NCI-H1417 (cell line): Measurements from ENCODE around the gene FNIP2.

Experiments used
- DNase-seq, 3 experiments: peaks; one replicate each; lab custom pipeline; 2025; lab: John Stamatoyannopoulos, UW

The FNIP2 gene

GRCh38 chr4:158762553-158762952 is 6.3 kb upstream of the FNIP2 start:
- no peak for DNase-seq

- DNase-seq: no peak
Observed at GRCh38 chr4:158763462-158763861, 5.4 kb upstream of the FNIP2 start.

- DNase-seq: no peak
Observed at GRCh38 chr4:158766434-158767044, 2.3 kb upstream of the FNIP2 start.

- peak in 1 of 3 experiments; percentile 47 for DNase-seq
Observed at GRCh38 chr4:158767451-158767850, 1.4 kb upstream of the FNIP2 start.

- DNase-seq: peak in 1 of 3 experiments; percentile 73
Observed at GRCh38 chr4:158769175-158769921, 522 bp downstream of the FNIP2 start.

GRCh38 chr4:158770671-158771070 is 1.8 kb downstream of the FNIP2 start:
- peak in 1 of 3 experiments; percentile 5 for DNase-seq

- DNase-seq: no peak
Observed at GRCh38 chr4:158771776-158772175, 3.0 kb downstream of the FNIP2 start.

GRCh38 chr4:158775091-158775651 is 6.3 kb downstream of the FNIP2 start:
- no peak for DNase-seq

GRCh38 chr4:158776106-158776505 is 7.3 kb downstream of the FNIP2 start:
- no peak for DNase-seq

GRCh38 chr4:158777423-158778155 is 8.8 kb downstream of the FNIP2 start:
- no peak for DNase-seq

- DNase-seq: no peak
Observed at GRCh38 chr4:158778156-158778711, 9.4 kb downstream of the FNIP2 start.

- peak in 1 of 3 experiments; percentile 86 for DNase-seq
Observed at GRCh38 chr4:158778712-158779111, 9.9 kb downstream of the FNIP2 start.

GRCh38 chr4:158781963-158782362 is 13.1 kb downstream of the FNIP2 start:
- no peak for DNase-seq

- peak in 1 of 3 experiments; percentile 56 for DNase-seq
Observed at GRCh38 chr4:158782551-158783360, 13.9 kb downstream of the FNIP2 start.

- no peak for DNase-seq
Observed at GRCh38 chr4:158783785-158784184, 15.0 kb downstream of the FNIP2 start.

- DNase-seq: no peak
Observed at GRCh38 chr4:158785718-158786117, 16.9 kb downstream of the FNIP2 start.

- DNase-seq: peak in 1 of 3 experiments; percentile 30
Observed at GRCh38 chr4:158786121-158786601, 17.3 kb downstream of the FNIP2 start.

GRCh38 chr4:158786955-158787354 is 18.1 kb downstream of the FNIP2 start:
- DNase-seq: no peak

GRCh38 chr4:158787709-158788475 is 19.1 kb downstream of the FNIP2 start:
- no peak for DNase-seq

GRCh38 chr4:158788516-158788915 is 19.7 kb downstream of the FNIP2 start:
- DNase-seq: no peak
